ENCODE measurements around the gene RASSF8.
"Not testable (repeated sequence)": the region's sequence is repeated elsewhere in the genome, so short reads cannot be mapped to it uniquely, and the experiment has no call there.

Gene RASSF8

DNA sequence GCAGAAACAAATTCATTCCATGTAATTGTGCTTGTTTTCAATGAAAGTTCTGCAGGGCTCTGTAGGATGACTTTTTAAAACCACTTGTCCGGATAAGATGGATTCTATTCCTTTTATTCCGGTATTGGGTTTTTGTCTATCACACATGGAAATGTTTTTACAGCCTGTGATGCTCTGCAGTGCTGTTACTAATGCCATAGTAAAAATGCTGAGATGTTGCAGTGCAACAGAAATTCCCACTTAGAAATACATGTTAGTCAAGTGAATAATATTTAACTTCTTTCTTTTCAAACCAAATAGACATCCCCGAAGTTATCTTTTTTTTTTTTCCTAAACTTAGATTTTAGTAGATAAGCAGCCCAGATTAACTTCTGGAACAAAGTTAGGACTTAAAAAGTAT lies 71.9 kb downstream of the RASSF8 start:
- DNase-seq (ENCODE audit: low spot score), result no peak

GRCh38 chr12:26031318-26031717 lies 72.8 kb downstream of the RASSF8 start:
- no peak for DNase-seq (ENCODE audit: low spot score)

GRCh38 chr12:26031827-26032226 lies 73.3 kb downstream of the RASSF8 start:
- DNase-seq (ENCODE audit: low spot score), result no peak

- DNase-seq (ENCODE audit: low spot score), result no peak
These were observed 73.8 kb downstream of the RASSF8 start for GRCh38 chr12:26032290-26032689.

- DNase-seq (ENCODE audit: low spot score), result no peak
These were observed 74.3 kb downstream of the RASSF8 start for GRCh38 chr12:26032719-26033241.

DNA sequence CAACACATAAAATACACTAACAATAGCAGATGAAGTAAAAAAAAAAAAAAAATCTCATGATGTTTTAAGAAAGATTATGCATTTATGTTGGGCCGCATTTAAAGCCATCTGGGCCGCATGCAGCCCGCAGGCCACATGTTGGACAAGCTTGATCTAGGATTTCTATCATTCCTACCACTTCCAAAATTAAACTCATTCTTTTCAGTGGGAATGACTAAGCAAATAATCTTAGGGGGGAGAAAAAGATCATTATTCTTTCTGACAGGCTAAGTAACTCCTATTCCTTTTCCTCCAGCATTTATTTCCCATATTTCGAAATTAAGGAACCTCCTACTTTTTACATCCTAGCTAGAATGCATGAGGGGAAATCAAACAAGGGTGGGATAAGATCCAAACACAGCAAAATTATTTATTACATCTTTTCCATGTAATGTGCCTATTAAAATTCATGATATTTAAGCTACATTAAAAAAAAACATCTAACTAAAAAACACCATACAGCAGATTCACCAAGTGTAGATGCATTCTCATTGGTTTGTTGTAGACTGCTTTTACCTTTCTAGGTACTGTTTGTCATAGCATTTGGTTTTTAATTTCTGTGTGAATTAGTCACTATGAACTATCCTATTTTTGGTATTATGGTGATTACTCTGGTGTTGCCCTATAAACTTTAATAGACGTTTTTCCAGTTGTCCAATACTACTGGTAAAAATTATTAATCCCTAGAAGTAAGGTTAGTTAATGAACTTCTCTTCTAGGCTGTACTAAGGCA lies 76.1 kb downstream of the RASSF8 start:
- DNase-seq (ENCODE audit: low spot score), result no peak

- DNase-seq (ENCODE audit: low spot score), result no peak
These were observed 78.4 kb downstream of the RASSF8 start for GRCh38 chr12:26036877-26037276.

DNA sequence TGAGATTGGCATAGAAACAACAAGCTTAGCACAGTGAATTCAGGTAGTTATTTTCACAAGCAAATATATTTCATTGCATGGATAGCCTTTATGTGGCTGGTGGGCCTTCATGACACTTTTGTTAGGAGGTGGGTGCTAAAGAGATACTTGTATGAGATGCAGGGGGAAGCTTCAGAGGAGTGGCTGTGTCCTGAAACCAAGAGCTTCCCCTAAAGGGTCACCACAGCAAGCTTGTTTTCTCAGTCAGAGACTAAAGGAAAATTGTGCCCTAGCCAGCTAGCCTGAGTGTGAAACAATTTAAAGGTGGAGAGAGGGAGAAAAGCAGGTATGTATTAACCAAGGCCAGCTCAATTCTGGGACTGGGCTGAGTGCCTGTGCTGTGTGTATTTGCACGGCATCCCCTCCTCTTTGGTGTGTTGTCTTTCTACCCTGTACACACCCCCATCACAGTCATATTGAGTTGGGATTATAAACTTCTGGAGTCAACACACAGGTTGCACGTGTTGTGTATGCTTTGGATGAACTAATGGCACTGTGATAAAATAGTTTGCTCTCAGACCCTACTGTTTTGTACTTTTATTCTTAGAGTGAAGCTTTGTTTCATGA lies 79.2 kb downstream of the RASSF8 start:
- no peak for DNase-seq (ENCODE audit: low spot score)

- DNase-seq (ENCODE audit: low spot score), result no peak
These were observed 84.2 kb downstream of the RASSF8 start for GRCh38 chr12:26042645-26043044.

- no peak for DNase-seq (ENCODE audit: low spot score)
These were observed 84.9 kb downstream of the RASSF8 start for GRCh38 chr12:26043135-26044006.

DNA sequence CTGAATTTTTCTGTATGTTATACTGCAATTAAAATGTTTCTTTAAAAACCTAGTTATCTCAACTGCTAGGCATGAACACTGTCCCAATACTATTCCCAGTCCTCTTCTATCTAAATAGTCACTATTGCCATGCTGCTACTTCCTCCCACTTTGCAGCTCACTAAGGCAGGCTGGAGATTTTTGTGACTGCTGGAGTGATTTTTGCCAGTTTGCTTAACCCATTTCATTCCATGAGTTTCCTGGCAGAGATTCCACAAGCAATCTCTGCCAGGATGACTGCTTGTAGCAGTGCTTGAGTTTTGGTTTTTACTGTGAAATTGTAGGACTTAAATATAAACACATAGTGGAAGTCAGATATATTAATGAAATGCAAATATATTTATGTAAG lies 85.5 kb downstream of the RASSF8 start:
- no peak for DNase-seq (ENCODE audit: low spot score)

DNA sequence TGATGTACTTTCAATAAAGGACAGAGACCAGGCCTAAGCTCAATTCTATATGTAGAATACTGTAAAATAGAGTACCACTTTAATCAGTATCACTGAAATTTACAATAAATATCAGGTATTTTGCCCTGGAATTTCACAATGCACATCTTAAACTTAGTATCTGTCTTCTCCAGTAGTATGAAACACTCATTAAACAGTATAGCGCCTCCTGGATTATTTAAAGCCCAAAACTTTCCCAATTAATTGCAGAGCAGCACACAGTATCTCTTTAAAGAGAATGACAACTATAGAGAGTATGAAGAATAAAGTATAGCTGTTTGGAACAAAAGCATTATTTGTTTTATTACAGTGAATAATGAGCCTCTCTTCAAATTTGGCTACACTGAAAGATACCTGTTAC lies 86.1 kb downstream of the RASSF8 start:
- DNase-seq (ENCODE audit: low spot score), result no peak

GRCh38 chr12:26046203-26046602 lies 87.7 kb downstream of the RASSF8 start:
- DNase-seq (ENCODE audit: low spot score), result no peak

GRCh38 chr12:26046906-26047305 lies 88.4 kb downstream of the RASSF8 start:
- DNase-seq (ENCODE audit: low spot score), result no peak

GRCh38 chr12:26047401-26048226 lies 89.1 kb downstream of the RASSF8 start:
- DNase-seq (ENCODE audit: low spot score), result no peak

DNA sequence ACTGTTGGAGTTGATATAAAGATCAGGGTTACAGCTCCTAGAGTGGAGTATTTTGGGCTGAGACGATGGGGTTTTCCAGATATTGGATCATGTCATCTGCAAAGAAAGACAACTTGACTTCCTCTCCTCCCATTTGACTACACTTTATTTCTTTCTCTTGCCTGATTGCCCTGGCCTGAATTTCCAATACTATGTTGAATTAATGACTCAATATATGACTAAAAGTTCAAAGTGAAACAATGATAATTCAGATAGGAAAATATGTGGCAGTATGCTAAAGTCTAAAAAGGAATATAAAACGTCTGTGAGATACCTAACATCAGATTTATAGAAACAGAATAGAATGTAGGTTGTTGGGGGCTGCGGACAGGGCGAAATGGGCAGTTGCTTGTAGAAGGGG lies 94.2 kb downstream of the RASSF8 start:
- no peak for DNase-seq (ENCODE audit: low spot score)

DNA sequence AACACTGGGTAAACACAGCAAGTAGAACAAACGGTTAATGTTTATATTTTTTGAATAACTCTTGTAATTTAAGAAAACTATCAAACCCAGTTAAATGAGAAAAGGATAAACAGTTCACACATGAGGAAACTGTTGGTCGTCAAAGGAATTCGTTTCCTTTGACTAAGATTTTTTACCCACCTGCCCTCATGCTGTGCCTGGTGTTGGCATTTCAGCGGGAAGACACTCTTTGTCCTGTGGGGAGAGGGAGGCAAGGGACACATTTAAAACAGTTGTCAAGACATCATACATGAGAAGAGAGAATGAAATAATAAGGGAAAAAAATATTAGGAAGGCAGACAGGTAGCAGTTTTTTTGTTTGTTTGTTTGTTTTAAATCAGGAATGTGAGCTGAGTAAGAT lies 95.9 kb downstream of the RASSF8 start:
- DNase-seq (ENCODE audit: low spot score), result no peak

- no peak for DNase-seq (ENCODE audit: low spot score)
These were observed 96.6 kb downstream of the RASSF8 start for GRCh38 chr12:26055087-26055486.

DNA sequence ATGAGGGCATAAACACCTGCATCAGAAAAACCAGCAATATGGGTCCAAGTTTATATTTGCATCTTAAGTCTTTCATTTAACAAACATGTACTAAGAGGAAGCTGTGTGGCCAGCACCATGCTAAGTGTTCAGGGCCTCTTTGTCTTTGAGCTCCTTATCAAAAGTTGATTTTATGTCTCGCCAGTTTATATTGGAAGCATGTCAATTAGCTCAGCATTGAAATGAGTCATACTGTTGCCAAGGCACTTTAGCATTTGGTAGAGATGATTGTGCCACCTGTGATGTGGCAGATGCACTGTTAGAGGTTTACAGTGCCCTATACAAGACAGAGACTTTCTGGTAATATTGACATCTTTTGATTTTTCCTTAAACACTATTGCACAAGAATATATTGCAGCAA lies 97.9 kb downstream of the RASSF8 start:
- no peak for DNase-seq (ENCODE audit: low spot score)

DNA sequence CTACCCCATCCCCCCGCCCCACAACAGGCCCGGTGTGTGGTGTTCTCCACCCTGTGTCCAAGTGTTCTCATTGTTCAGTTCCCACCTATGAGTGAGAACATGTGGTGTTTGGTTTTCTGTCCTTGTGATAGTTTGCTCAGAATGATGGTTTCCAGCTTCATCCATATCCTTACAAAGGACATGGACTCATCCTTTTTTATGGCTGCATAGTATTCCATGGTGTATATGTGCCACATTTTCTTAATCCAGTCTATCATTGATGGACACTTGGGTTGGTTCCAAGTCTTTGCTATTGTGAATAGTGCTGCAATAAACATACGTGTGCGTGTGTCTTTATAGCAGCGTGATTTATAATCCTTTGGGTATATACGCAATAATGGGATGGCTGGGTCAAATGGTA lies 98.8 kb downstream of the RASSF8 start:
- not testable (repeated sequence) for DNase-seq (ENCODE audit: low spot score)

GRCh38 chr12:26058308-26058707 lies 99.8 kb downstream of the RASSF8 start:
- no peak for DNase-seq (ENCODE audit: low spot score)

GRCh38 chr12:26058818-26059217 lies 100.3 kb downstream of the RASSF8 start:
- no peak for DNase-seq (ENCODE audit: low spot score)

Measured in CD4-positive, alpha-beta T cell treated with Interleukin-2 at 100 ng/mL for 4 hours (primary cell).